ENCODE measurements around the gene OR7G1.
"Not testable (repeated sequence)": the region's sequence is repeated elsewhere in the genome, so short reads cannot be mapped to it uniquely, and the experiment has no call there.

Gene OR7G1

GRCh38 chr19:9128171-9128570, 12.6 kb upstream of the OR7G1 start:
- DNase-seq = no peak
- Mint-ChIP-seq H3K4me3 (no peak overlapping the region), H3K27me3 (peaks cover 28% of the 10 kb centered on the region), H3K4me1 (peaks cover 11% of the 10 kb centered on the region), H3K9me3 (no peaks in the 10 kb centered on the region), H3K27ac (no peak overlapping the region)
- ATAC-seq = no peak

DNA sequence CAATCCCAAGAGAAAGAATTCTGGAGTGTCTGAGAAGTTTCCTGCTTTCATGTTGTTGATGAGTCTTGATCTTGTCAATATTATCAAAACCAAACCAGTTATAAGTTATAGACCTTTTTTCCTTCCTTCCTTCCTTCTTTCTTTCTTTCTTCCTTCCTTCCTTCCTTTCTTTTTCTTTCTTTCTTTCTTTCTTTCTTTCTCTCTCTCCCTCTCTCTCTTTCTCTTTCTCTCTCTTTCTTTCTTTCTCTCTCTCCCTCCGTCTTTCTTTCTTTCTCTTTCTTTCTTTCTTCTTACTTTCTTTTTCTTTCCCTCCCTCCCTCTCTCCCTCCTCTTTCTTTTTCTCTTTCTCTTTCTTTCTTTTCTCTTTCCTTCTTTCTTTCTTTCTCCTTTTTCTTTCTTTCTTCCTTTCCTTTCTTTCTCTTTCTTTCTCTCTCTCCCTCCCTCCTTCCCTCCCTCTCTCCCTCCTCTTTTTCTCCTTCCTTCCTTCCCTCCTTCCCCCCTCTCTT, 11.4 kb upstream of the OR7G1 start, which contains the start of gene OR7G3:
Gene OR7G3, minus strand, starts transcription at position 51 of the 506 bp plus-strand sequence. Its CDS starts 0 bp downstream, at position 51.
- H3K27ac Mint-ChIP-seq = peak within 1 kb of the TSS; percentile 31 to 61
- no peak within 1 kb of the TSS for H3K4me3 Mint-ChIP-seq
- H3K9me3 Mint-ChIP-seq = no peaks in the 10 kb centered on the region
- peaks cover 11% of the 10 kb centered on the region for H3K4me1 Mint-ChIP-seq
- no peak for ATAC-seq
- peaks cover 28% of the 10 kb centered on the region for H3K27me3 Mint-ChIP-seq
- DNase-seq = no peak

GRCh38 chr19:9116547-9116946, 984 bp upstream of the OR7G1 start:
- H3K9me3 Mint-ChIP-seq = no peaks in the 10 kb centered on the region
- no peak overlapping the region for H3K4me3 Mint-ChIP-seq
- H3K27ac Mint-ChIP-seq = no peak overlapping the region
- no peak for ATAC-seq
- peaks cover 28% of the 10 kb centered on the region for H3K27me3 Mint-ChIP-seq
- no peak for DNase-seq
- no peaks in the 10 kb centered on the region for H3K4me1 Mint-ChIP-seq

- Mint-ChIP-seq H3K27ac (peak overlapping the region in 1 of 2 donors; percentile 40), H3K9me3 (no peaks in the 10 kb centered on the region), H3K4me3 (no peak overlapping the region), H3K27me3 (peaks cover 22% of the 10 kb centered on the region), H3K4me1 (no peaks in the 10 kb centered on the region)
- DNase-seq (no peak), ATAC-seq (no peak)
Observed at GRCh38 chr19:9109959-9110358, 5.6 kb downstream of the OR7G1 start.

- no peak within 1 kb of the TSS for H3K4me3 Mint-ChIP-seq
- H3K4me1 Mint-ChIP-seq = no peaks in the 10 kb centered on the region
- ATAC-seq (no peak), DNase-seq (no peak)
- H3K27ac Mint-ChIP-seq = no peak within 1 kb of the TSS
- H3K9me3 Mint-ChIP-seq = no peaks in the 10 kb centered on the region
- peaks cover 16% of the 10 kb centered on the region for H3K27me3 Mint-ChIP-seq
Observed at GRCh38 chr19:9107375-9107774, 8.2 kb downstream of the OR7G1 start, which contains the start of gene OR7G2. Gene OR7G2, minus strand, starts transcription at chr19:9107475. Its CDS starts 4,232 bp downstream, at chr19:9103243.

- Mint-ChIP-seq H3K27ac (no peak within 1 kb of the TSS), H3K4me1 (no peaks in the 10 kb centered on the region), H3K9me3 (no peaks in the 10 kb centered on the region)
Observed at GRCh38 chr19:9086761-9087160, 28.8 kb downstream of the OR7G1 start, which contains the start of gene OR1M1. Gene OR1M1, plus strand, starts transcription at chr19:9087061. Its CDS starts 6,184 bp downstream, at chr19:9093245.

GRCh38 chr19:9078651-9079050, 36.9 kb downstream of the OR7G1 start:
- Mint-ChIP-seq H3K9me3 (no peaks in the 10 kb centered on the region), H3K4me3 (no peak overlapping the region), H3K27me3 (no peaks in the 10 kb centered on the region), H3K4me1 (peaks cover 4% of the 10 kb centered on the region), H3K27ac (no peak overlapping the region)
- ATAC-seq (no peak), DNase-seq (no peak)

More at GRCh38 chr19:9086761-9087160, 28.8 kb downstream of the OR7G1 start, which contains the start of gene OR1M1:
- ATAC-seq = no peak
- peaks cover 10% of the 10 kb centered on the region for H3K27me3 Mint-ChIP-seq
- H3K4me3 Mint-ChIP-seq = no peak within 1 kb of the TSS
- no peak for DNase-seq

DNA sequence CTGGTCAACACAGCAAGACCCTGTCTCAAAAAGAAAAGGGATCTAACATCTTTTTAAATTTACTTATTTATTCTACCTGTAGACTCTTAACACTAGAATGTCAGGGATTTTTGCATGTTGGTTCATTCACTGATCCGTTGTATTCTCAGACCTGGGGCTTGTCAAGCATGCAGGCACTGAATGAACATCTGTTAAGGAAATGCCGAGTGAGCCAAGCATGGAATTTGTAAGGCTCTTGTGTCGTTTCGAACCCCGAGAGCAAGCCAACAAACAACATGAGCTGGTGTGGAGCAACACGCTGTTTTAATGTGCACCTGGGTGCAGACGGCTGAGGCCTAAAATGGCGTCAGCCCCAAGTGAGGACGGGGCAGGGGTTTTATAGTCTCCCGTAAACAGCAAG, 38.7 kb downstream of the OR7G1 start:
- no peak overlapping the region for H3K4me3 Mint-ChIP-seq
- H3K27me3 Mint-ChIP-seq = no peaks in the 10 kb centered on the region

GRCh38 chr19:9075064-9075949, 40.3 kb downstream of the OR7G1 start:
- Mint-ChIP-seq H3K27ac (no peak overlapping the region), H3K4me1 (peaks cover 4% of the 10 kb centered on the region), H3K4me3 (no peak overlapping the region), H3K9me3 (no peaks in the 10 kb centered on the region), H3K27me3 (no peaks in the 10 kb centered on the region)
- DNase-seq = no peak
- ATAC-seq = no peak

More for the DNA sequence above, 38.7 kb downstream of the OR7G1 start:
- Mint-ChIP-seq H3K9me3 (no peaks in the 10 kb centered on the region), H3K27ac (no peak overlapping the region), H3K4me1 (peaks cover 4% of the 10 kb centered on the region)
- DNase-seq = no peak
- ATAC-seq = no peak

GRCh38 chr19:9073806-9074205, 41.8 kb downstream of the OR7G1 start:
- no peak overlapping the region for H3K4me3 Mint-ChIP-seq
- H3K27me3 Mint-ChIP-seq = no peaks in the 10 kb centered on the region
- DNase-seq (no peak), ATAC-seq (no peak)
- H3K9me3 Mint-ChIP-seq = no peaks in the 10 kb centered on the region
- no peaks in the 10 kb centered on the region for H3K4me1 Mint-ChIP-seq
- no peak overlapping the region for H3K27ac Mint-ChIP-seq

DNA sequence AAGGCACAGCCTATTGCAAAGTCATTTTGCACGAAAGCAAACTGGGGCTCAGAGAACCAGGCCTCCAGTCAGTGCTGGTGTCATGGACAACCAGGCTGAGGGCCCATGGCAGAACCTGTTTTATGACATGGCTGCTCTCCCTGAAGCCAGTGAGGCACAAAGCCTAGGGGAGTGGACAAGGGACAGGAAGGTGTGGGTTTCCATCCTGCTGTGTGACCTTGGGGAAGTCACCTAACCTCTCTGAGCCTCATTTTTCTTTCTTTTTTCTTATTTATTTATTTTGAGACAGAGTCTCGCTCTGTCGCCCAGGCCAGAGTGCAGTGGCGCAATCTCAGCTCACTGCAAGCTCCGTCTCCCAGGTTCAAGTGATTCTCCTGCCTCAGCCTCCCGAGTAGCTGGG, 43.8 kb downstream of the OR7G1 start:
- not testable (repeated sequence) for H3K27ac Mint-ChIP-seq, ATAC-seq, H3K4me1 Mint-ChIP-seq, DNase-seq, H3K9me3 Mint-ChIP-seq, H3K4me3 Mint-ChIP-seq, H3K27me3 Mint-ChIP-seq

DNA sequence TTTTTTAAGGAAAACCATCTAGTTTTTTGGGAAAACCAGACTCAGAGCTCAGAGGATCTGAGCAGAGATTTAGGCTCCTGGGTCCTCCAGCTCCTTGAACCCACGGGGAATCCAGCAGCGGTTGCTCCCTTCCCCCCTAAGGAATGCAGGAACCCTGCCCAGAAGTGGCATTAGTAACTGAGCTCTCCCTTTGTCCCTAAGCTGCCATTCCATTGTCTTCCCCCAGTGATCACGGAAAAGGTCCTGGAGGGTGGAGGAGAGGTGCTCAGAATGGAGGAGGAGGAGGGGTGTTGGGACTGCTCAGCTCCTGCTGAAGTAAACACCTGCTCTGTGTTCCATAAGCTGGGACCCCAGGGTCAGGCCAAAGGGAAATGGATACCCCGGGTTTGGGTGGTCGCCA, 45.5 kb downstream of the OR7G1 start:
- Mint-ChIP-seq H3K27ac (no peak overlapping the region), H3K4me3 (no peak overlapping the region), H3K9me3 (no peaks in the 10 kb centered on the region), H3K27me3 (no peaks in the 10 kb centered on the region), H3K4me1 (no peaks in the 10 kb centered on the region)
- DNase-seq = no peak
- ATAC-seq = no peak

DNA sequence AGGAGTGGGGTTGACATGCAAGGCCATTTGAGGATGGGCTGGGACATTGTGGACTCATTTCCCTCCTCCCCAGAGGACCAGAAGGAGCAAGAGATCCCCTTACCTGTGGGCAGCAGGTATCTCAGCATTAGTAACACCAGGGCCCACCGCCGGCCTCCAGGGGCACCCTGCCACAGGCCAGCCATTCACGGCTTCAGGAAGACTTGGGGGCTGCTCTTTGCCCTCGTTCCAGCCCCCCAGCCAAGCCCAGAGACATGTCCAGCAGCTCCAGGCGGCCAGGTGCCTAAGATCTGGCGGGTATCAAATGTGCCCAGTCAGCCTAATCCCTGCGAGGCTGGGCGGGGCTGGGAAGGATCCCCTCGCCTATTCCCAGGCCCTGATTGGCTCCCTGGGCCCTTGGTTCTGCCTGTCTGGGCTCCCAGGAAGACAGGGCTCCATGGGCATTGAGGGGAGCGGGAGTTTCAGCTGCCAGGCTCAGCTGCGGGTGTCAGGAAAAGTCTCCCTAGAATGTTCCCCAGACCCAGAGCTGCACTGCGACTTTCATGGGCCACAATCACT, 50.0 kb downstream of the OR7G1 start:
- DNase-seq = no peak
- Mint-ChIP-seq H3K27ac (peak overlapping the region in 1 of 2 donors; percentile 42), H3K4me1 (no peaks in the 10 kb centered on the region), H3K9me3 (no peaks in the 10 kb centered on the region), H3K27me3 (no peaks in the 10 kb centered on the region), H3K4me3 (no peak overlapping the region)
- ATAC-seq = no peak
